HG03108 (cell line): ENCODE results near the gene PLAU.
A peak's percentile ranks its signal among the peaks of the same experiment; 100 is the strongest.
"Not testable (repeated sequence)": the region's sequence is repeated elsewhere in the genome, so short reads cannot be mapped to it uniquely, and the experiment has no call there.

Experiments used
- ATAC-seq: cut with Tn5 transposase; IDR thresholded peaks from one replicate; pipeline ENCODE4 v1.9.1; 2021; ENCODE audit warnings: moderate library complexity; ENCODE audit not compliant: unreplicated experiment

The PLAU gene

GRCh38 chr10:73895381-73895780, 15.6 kb upstream of the PLAU start:
- ATAC-seq = not testable (repeated sequence)

DNA sequence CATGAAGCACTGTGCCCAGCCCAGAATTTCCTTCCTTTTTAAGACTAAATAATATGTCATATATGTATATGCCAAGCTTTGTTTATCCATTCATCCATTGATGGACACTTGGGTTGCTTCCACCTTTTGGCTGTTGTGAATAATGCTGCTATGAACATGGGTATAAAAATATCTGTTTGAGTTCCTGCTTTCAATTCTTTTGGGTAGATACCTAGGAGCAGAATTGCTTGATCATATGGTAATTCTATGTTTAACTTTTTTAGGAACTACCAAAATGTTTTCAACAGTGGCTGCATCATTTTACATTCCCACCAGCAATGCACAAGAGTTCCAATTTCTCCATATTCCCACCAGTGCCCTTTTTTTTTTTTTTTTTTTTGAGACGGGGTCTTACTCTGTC, 13.2 kb upstream of the PLAU start:
- no peak for ATAC-seq

DNA sequence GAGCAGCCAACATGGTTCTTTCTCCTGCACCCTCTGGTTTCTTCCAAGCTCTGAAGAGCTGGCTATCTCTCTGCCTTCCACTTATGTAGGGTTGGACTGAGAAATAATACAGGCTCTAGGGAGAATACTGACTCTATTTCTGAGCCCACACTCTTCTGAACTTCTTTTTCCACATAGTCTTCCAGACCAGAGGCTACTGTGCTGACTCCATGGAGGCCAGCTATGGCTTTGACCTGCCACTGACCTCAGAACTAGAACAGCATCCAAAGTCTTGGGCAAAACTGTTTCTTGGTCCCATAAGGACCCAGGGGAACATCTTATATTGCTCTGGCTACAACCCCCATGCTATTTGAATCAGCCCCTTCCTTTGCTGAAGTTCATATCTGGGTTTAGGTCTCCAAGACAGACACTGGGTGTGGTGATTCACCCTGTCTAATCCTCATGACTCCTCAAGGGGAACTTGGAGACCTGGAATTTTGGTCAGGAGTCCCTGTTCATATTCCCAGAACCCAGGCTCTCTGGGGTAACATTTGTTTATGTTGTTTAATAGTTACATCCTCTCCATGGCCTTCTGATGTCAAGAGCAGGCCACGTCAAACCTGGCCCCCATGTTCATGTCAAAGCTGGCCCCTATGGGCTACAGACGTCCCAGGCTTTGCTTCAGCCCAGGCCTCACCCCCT, 12.1 kb upstream of the PLAU start:
- no peak for ATAC-seq

DNA sequence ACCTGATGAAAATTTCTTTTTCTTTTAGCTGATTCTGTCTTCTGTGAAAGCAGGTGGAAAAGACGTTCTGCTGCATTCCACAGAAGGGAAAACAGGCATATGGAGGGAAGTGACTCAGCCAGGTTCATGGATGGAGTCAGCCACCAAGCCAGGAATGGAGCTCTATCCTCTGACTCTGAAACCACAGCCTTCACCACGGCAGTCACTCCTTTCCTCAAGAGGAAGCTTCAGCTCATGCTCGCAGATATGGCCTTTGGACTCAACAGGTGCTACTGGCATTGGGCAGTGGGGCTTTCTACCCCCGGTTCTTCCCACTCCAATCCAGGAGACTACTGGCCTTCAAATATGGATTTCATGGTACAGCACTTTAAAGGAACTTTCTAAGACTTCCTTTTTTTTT, 11.5 kb upstream of the PLAU start:
- ATAC-seq = no peak

DNA sequence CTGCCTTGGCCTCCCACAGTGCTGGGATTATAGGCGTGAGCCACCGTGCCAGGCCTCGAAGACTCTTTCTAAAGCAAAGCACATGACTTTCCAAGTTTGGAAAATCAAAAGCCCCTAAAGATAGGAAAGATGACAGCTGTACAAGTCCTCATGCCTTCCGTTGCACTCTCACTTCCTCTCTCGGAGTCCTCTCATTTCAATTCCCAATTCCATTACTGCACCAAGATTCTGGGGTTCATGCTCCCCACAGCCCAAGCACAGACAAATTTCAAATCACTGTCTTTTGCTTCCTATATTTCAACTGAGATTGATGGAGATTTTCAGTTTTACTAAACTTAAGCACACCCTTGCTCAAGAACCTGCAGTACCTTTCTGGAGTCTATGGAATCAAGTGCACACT, 10.9 kb upstream of the PLAU start:
- no peak for ATAC-seq

DNA sequence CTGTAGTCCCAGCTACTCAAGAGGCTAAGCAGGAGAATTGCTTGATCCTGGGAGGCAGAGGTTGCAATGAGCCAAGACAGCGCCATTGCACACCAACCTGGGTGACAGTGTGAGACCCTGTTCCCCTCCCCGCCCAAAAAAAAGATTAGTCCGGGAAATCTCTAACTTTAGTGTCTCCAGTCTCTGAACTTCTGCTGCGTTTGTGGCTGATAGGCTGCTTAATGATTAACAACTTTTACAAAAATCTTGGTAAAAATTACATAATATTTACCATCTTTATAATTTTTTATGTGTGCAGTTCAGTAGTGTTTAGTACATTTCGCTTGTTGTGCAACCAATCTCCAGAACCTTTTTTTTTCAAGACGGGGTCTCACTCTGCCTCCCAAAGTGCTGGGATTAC, 9.7 kb upstream of the PLAU start:
- ATAC-seq = no peak

DNA sequence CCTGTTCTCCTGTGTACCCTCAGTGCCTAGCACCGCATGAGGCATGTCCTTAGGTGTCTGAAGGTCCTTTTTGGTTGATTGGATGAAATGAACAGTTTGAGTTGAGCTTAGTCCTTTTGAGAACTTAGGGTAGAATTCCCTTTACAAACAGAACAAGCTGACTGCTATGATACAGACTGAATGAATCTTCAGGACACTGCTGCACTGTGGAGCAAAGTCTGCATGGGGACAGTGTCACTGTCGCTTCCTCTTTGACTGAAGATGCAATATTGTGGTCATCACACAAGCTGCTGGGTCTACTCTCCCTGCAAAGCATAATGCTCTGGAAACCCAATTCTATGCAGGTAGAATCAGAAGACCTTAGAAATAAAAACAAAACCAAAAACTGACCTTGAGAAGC, 8.6 kb upstream of the PLAU start:
- no peak for ATAC-seq

- no peak for ATAC-seq
Measured at GRCh38 chr10:73905256-73906020, 5.5 kb upstream of the PLAU start.

GRCh38 chr10:73906524-73907447, 4.1 kb upstream of the PLAU start:
- ATAC-seq = no peak

DNA sequence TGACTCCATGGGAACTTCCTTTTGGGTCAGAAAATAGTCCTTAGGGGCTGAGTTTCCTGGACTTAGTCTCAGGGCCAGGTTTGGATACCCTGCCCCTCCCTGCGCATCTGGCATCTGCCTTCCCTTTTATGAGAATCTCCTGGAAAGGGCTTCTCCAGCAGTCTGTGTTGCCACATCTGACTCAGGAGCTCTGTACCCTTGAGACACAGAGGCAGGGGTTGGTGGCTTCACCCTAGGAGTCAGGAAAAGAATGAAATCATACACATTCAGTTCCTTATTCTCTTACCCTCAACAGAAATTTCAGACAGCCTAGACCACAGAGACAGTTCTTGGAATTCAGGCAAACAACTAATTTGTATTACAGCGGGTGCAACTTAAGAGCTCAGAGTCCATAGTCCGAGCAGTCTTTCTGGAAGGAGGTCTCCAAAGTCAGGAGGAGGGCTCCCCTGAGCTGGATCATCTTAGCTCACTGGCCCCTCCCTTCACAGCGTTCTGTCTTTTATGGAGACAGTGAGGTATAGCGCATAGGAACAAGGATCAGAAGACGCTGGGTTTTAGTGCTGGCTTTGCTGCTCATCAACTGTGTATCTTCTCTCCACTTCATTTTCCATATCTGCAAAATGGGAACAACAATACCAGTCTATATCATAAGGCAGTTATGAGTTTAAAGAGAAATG, 3.0 kb upstream of the PLAU start:
- ATAC-seq = no peak

GRCh38 chr10:73908853-73909539, 1.9 kb upstream of the PLAU start:
- ATAC-seq = peak; percentile 44

- no peak for ATAC-seq
Measured at GRCh38 chr10:73909540-73910115, 1.3 kb upstream of the PLAU start.

DNA sequence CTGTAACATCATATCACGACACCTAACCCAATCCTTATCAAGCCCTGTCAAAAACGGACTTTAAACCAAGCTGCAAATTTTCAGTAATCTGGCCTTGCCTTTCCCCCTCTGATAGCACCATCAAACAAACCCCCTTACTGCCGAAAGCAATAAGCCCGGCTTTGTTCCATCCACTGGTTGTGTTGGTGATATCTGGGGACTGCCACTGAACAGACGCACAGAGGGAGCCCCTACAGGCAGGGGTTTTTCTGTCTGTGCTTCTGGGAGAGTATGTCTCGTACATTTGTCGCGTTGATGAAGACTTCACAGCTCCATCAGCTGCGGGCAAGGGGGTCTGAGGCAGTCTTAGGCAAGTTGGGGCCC, 550 bp upstream of the PLAU start:
- ATAC-seq = no peak

DNA sequence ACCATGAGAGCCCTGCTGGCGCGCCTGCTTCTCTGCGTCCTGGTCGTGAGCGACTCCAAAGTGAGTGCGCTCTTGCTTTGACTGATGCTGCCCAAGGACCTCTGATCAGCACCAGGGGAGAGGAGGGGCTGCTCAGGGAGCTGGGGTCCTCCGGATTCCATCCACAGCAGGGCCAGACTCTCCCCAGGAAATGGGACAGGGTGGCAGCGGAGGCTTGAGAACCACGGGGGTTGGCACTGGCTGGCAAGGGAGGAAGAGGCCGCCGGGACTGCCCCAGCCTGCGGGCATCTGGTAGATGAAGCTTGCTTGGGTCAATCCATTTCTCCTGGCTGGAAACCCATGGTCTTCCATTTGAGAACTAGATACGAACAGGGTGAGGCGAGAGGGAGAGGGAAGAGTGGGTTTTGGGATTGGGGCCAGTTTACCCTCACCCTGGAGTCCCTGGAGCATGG, 647 bp downstream of the PLAU start:
- ATAC-seq = no peak

DNA sequence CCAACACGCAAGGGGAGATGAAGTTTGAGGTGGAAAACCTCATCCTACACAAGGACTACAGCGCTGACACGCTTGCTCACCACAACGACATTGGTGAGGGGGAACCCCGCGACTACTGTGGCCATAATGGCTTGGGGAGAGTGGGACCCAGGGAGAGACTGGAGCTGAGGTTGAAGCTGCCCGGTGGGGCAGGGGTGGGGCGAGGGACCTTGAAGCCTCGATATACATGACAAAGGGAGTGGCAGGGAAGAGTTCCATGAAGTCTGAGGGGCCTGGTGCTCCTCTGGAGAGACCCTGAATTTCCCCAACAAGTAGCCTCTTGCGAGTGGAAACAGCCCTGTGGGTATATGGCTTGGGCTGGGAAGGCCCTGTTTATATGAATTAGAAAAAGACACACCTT, 3.1 kb downstream of the PLAU start:
- ATAC-seq = no peak

- ATAC-seq = no peak
Measured at GRCh38 chr10:73915206-73915851, 4.4 kb downstream of the PLAU start.

- ATAC-seq = no peak
Measured at GRCh38 chr10:73916761-73917470, 6.0 kb downstream of the PLAU start.

DNA sequence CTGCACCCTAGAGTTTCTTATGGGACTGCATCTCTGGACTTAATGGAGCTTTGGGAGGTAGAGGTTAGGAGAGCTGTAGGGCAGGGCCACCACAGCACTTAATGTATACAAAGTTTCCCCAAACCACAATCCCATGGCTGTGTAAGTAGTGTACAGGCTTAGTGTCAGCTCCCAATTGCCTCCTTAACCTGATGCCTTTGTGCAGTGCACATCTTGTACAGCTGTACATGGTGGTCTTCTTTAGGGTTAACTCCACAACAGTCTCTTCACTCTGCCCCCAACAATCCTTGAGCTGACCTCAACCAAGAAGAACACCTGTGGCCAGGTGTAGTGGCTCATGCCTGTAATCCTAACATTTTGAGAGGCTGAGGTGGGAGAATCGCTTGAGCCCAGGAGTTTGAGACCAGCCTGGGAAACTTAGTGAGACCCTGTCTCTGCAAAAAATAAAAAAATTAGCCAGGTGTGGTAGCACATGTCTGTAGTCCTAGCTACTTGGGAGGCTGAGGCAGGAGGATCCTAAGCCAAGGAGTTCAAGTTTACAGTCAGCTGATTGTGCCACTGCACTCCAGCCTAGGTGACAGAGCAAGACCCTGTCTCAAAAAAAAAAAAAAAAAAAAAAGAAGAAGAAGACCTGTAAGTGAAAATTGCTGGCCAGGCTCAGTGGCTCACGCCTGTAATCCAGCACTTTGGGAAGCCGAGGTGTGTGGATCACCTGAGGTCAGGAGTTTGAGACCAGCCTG, 6.8 kb downstream of the PLAU start:
- no peak for ATAC-seq
